ENCODE measurements around the gene BRD2.
"Not testable (repeated sequence)": the region's sequence is repeated elsewhere in the genome, so short reads cannot be mapped to it uniquely, and the experiment has no call there.

The BRD2 gene

DNA sequence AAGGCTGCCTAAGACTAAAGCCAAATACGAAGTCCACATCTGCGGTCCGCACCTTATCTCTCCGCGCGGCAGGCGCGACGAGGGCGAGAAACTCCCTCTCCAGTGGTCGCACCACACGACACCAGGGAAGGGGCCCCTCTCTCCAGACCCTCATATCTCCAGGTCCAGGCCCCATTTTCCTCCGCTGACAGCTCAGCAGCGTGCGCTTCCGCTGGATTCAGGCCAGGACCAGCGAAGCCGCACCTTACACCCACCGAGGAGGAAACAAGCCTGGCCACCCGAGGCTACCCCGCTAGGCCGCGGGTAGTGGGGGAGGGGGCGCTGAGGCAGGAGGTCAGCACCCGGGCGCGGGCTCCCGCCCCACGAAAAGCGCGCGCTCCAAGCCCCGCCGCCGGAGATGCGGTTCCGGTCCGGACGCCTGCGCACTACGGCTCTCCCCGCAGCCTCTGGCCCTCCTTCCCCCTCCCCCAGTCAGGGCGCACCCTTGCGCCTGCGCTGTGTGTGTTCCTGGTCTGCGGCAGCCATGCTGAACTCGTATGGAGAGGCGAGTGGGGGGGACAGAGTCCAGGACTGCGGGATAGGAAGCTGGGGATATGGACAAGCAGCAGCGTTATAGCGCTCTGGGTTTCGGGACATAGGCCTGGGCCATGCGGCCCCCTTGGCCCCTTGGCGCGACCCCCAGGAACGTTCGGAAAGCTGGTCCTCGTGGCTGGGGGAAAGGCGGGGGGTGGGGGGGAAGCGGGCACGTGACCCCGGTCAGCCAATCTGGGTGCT is at the start of gene BRD2:
Gene BRD2 (plus strand): TSS at position 502 of the 774 bp plus-strand sequence. CDS start 4,305 bp downstream, outside the sequence.
- peak; percentile 80 for DNase-seq (ENCODE audit: low spot score)

DNA sequence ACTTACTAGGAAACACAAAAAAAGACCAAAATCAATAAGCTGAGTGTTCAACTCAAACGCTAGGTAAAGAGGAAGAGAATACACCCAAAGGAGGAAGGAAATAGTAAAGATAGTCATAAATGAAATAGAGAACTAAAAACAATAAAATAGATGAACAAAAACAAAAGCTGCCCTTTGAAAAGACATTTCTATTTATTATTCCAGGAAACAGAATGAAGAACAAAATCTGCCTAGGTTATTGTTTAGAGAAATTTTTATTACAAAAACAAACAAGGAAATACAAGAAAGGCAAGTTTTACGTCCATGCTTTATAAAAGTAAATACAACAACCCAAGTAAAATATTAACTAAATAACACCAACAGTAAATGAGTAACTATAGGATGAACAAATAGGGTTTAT is 47.7 kb upstream of the BRD2 start:
- DNase-seq (ENCODE audit: low spot score) = no peak

DNA sequence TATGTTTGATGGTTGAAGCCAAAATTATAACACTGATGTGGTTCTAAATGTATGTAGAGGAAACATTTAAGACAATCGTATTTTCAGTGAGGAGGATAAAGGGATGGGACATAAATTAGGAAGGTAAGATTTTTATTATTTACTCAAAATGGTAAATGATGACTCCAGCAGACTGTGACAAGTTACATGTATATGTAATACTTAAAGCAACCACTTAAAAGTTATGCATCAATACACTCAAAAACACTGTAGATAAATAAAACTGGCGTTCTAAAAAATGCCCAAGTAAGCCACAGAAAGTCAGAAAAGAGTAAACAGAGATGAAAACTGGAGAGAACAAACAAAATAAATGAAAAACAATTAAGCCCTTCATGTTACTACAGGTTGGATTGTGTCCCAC is 46.3 kb upstream of the BRD2 start:
- DNase-seq (ENCODE audit: low spot score) = no peak

DNA sequence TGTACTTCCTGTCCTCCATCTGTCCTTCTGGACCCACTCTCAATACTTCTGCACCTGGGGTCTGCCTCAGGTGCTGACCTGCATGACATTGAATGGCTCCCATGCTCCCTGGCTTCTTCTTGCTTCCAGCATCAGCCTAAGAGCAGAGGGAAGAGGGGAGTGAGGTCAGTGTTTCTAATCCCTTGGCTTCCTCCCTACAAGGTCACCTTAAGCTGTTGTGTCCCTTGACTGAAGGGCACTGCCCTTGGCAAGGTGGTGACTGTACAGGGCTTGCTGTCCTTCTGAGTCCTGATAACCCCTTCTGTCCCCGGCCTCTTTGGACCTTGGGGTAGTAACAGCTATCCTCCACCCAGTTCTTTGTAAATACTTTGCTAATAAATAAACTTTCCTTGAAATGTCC is 37.2 kb upstream of the BRD2 start:
- no peak for DNase-seq (ENCODE audit: low spot score)

DNA sequence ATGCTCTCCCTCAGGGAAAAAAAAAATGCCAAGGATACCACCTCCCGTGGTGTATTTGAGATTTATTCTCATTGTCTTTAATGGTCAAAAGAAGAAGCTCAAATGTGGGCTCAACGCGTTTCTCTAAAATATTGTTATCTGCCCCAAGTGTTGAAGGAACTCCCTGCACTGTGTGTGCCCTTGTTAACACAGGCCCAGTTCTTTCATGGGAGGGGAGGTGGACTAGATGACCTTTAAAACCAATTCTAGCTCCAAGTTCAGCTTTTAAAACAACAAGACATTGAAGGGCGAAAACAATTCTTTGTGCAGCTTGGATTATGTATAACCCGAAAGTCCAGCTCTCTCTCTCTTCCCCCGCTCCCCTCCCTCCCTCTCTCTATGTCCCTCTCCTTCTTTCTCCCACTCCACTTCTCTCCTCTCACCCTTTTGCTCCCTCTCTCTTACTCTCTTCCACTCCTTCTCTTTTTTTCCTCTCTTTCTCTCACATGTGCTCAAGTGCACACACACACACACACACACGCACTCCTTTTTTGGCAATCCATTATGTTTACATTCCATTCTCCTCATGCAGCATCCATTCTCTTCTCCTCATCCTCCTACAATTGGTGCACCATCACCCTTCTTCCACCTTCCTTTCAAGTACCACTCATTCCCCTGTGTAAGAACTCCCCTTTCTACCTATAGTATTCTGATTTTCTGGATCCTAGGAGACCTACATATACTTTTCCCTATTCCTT is 36.1 kb upstream of the BRD2 start:
- DNase-seq (ENCODE audit: low spot score) = no peak

DNA sequence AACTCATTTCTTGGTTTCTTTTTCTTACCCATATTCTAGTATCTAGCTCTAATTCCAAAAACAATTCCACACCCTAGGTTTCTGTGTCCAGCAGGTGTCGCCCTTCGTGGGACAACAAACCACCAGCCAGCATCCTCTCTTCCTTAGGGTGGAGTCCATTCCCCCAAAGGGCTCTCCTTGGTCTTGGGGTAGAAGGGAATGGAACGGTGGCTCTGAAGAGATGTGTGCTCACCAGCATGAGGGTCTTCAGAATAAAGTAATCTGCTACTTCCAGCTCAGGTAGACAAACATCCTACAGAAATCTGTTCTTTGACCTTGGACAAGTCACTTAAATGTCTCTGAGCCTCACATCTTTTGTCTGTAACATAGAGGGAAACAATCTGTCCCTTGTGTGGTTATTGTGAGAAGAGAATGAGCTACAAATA is 34.7 kb upstream of the BRD2 start:
- peak; percentile 36 for DNase-seq (ENCODE audit: low spot score)

DNA sequence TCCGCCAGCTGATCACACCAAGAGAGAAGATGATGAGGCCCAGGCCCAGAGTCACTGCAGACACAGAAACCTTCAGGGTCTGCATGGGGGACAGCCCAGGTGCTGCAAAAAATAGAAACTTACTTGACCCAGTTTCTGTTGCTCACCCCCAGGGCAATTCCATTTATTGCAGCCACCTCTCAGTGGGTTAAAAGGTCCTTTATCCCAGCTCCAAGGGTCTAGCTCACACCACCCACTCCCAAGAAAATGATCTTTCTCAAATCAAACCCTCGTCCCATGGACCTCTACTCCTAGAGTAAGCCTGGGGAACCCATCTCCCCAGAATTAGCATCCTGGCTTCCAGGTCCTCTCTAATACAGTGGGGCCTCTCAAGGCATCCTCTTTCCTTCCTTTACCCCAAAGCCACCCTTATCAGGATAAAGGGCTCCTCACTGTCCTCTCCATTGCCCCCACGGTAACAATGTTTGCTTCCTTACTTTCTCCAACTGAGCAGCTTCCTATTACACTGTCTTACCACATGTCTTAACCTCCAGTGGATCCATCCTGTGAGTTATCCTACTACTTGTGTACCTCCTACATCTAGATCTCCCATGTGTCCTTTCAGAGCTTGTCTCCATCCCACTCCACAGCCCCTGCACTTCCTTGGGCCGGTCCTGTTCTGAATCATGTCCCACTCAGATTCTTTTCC is 32.7 kb upstream of the BRD2 start:
- no peak for DNase-seq (ENCODE audit: low spot score)

DNA sequence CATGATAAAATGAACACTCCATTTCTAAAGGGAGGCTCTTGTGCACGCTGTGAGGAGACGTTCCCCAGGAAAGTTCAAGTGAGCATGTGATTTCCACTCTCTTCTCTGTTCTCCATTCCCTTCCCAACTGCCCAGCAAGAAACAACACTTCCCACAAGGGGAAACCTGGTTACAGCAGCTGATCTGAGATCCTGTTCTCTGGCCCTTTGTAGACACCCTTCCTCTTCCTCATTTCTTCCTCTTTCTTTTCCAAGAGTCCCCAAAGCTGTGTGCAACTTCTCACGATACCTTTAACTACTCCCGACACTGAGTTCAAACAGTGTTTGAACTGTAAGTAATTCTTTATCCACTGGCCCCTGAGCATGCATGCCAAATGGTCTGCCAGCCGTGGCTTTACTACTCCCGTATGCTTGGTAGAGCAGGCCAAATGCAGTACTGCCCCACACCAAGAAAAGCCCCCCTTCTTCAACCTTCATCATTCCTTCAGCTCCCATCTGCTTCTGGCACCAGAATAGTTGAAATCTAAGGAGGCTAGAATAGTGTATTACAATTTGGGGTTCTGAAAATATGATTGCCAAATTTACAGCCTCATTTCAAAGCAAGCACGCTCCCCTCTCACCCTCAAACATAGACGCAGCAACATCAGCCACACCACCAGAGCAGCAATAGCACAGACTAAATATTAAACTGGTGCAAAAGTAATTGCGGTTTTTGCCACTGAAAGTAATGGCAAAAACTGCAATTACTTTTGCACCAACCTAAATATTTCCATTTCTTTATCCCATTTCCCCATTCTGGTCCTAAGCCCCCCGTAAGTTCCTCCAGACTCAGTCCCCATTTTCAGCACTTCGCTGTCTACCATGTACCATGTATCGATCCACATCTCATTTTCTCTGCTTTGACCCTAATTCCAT is 31.9 kb upstream of the BRD2 start:
- DNase-seq (ENCODE audit: low spot score) = no peak

DNA sequence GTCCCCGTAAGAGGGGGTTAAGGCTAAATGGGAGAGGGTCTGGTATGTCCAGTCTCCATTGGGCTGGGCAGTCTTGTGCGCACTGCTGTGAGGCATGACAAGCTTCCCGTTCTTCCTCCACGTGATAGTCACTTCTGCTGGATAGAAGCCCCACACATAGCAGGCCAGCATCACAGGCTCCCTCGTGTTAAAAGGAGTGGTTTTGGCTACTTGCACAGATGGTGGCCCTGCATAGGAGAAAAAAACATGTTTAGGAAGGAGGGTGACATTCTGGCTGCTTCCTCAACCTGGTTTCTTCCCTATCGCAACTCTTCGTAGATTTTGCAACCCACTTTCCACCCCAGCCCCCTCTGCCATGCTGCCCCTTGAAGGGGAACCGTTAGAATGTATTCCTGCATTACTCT is 31.2 kb upstream of the BRD2 start:
- DNase-seq (ENCODE audit: low spot score) = no peak

DNA sequence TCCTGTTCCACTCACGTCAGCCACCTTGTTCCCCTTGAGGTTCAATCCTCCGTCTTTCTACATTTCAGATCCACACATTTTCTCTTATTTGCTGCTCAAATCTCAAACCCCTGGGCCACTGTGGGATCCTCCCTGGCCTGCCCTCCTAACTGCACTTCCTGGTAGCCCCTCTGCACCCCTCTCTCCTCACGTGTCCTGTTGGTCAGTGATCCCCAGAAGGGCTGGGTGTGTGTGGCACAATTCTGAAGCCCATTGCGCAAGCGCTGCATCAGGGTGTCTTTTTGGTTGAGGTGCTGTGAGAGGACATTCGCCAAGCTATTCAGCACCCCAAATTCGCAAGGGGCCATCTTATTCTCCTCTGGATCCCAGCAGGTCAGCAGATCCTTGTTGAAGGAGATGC is 29.9 kb upstream of the BRD2 start:
- no peak for DNase-seq (ENCODE audit: low spot score)

DNA sequence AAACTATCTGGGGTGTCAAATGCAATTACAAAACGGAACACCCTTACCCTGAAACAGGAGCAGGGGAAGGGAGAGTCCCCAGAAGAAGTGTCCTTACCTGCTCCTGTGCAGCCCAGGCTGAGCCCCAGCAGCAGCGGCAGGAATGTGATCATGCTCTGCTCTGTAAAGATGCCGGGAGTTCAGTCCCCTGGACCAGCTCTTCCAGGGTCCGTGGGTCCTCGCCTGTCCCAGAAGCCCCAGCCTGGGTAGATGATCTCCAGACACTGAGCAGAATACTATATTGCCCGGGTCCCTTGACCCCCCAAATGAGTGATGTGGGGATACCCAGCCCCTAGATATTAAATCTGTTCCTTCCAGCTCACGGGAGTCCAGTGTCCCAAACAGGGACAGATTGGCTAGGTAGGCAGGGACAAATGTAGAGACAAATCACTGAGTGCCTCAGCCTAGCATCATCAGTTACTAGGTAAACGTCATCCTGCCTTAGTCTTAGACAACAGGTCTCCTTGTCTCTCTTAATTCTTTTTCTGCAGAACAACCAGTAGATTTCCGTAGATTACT is 27.7 kb upstream of the BRD2 start, which contains the start of gene HLA-DMB:
Gene HLA-DMB (minus strand): TSS at position 373 of the 558 bp plus-strand sequence. CDS start 221 bp downstream, at position 152.
- DNase-seq (ENCODE audit: low spot score) = peak; percentile 57

DNA sequence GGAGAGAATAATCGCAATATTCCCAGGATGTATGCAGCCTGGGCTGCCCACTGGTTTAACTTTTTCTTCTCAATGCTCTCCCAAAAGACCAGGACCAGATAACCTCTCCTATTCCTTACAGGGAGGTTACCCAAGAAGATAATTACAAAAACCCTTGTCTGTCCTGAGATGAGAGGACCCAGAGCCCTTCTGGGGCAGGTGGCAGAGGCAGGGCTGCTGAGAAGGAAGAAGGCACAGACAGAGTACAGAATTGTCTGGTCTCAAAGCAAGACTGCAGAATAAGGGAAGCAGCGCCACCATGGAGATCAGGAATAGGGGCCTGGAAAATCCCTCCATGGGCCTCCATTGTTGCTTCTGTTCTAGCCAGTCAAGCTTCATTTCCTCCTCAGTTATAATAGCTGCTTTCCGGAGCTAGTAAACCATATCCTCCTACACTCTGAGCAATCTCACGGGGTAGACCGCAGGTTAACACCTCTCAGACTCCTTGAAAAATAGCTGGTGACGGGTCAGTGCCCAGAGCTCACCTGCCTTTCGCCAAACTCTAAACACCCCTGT is 27.1 kb upstream of the BRD2 start:
- no peak for DNase-seq (ENCODE audit: low spot score)

DNA sequence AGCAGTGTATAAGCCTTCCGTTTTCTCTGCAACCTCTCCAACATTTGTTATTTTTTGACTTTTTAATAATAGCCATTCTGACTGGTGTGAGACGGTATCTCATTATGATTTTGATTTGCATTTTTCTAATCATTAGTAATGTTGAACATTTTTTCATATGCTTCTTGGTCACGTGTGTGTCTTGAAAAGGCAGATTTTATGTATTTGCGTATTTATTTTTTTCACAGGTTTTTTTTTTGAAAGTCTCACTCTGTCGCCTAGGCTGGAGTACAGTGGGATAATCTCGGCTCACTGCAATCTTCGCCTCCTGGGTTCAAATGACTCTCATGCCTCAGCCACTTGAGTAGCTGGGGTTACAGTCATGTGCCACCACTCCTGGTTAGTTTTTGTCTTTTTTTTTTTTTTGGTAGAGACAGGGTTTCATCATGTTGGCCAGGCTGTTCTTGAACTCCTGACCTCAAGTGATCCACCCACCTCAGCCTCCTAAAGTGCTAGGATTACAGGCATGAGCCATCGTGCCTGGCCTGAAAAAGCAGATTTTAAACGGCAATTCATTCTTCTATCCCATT is 25.8 kb upstream of the BRD2 start:
- DNase-seq (ENCODE audit: low spot score) = not testable (repeated sequence)

DNA sequence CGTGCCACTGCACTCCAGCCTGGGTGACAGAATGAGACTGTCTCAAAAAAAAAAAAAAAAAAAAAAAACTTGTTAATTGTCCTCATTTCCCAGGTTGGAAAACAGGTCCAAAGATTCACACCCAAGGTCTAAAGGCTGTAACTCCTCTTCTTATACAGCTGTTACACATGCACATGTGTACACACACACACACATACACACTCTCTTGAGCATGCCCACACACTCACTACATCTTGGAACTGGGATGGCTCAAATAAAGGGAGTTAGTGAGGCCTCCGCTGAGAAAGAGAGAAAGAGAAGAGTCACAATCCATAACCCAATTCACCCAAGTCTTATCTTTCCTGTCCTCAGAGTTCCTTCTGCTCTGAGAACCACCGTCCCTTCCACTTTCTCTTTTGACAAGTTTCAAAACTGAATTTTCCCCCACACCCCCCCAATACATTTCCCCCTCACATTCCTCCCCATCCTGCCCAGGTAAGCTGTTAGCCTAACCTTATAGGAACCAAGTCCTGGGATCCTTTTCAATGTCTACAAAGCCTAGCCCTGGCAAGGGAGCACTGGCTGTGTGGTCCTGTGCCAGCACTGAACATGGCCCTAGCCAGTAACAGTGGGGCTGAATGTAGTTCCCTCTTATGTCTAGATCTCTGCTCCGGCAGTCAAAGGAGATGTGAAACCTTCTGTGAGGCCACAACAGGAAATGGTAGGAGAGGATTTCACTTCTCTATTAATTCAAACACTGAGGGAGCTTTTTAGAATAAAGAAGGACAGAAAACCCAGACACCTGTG is 24.3 kb upstream of the BRD2 start:
- no peak for DNase-seq (ENCODE audit: low spot score)

DNA sequence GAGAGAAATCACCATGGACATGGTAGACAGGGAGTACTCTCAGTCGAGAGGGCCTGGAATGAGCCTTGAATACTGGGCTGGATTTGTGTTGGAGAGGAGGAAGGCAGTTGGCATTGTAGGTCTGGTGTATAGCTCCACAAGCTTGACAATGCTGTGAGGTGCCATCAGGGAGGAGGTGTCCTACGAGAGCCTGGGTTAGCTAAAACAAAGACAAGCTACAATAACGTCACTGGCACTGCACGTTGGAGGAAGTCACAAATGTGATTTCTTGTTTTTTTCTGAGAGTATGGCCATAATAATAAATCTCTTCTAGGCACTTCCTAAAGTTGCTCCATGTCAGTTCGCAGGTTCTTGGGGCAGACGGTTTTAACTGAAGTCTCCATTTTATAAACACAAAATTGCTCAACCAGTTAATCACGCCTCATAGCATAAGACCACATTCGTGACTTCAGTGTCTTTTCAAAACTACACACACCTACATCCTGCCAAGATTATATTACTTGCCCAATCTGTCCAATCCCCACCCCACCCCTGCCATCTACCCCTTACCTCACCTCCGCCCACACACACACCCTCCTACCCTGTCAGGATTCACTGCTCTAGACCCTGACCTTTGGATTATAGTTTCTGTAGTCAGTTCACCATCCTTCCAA is 23.2 kb upstream of the BRD2 start:
- DNase-seq (ENCODE audit: low spot score) = no peak

DNA sequence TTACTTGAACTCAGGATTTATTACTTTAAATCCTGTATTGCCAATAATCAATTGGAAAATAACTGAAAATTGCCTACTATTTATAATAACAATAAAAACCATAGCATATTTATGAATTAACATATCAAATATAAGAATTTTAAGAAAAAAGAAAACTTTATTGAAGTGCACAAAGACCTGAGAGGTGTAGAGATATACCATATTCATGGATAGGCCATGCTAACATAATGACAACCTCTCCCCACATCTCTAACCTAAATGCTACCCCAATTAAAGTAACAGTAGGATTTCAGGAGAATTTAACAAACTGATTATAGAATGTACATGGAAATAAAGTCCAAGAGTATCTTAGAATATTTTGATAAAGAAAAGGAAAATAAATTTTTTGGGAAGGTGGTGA is 22.4 kb upstream of the BRD2 start:
- no peak for DNase-seq (ENCODE audit: low spot score)

DNA sequence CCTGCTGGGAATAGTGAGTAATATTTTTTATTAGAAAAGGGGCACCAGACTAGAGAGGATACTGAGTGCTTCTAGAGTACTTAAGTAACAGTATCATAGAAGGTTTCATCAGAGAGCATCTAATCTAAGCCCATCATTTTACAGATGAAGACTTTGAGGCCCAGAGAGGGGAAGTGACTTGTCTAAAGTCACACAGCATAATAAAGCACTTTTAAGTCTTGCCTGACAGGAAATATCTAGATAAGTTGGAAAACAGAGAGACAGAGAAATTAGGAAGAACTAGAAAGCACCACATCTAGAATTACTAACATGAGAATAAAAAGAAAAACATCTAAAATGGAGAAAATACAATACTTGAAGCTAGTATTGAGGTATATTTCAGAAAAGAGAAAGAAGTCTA is 21.5 kb upstream of the BRD2 start:
- no peak for DNase-seq (ENCODE audit: low spot score)

DNA sequence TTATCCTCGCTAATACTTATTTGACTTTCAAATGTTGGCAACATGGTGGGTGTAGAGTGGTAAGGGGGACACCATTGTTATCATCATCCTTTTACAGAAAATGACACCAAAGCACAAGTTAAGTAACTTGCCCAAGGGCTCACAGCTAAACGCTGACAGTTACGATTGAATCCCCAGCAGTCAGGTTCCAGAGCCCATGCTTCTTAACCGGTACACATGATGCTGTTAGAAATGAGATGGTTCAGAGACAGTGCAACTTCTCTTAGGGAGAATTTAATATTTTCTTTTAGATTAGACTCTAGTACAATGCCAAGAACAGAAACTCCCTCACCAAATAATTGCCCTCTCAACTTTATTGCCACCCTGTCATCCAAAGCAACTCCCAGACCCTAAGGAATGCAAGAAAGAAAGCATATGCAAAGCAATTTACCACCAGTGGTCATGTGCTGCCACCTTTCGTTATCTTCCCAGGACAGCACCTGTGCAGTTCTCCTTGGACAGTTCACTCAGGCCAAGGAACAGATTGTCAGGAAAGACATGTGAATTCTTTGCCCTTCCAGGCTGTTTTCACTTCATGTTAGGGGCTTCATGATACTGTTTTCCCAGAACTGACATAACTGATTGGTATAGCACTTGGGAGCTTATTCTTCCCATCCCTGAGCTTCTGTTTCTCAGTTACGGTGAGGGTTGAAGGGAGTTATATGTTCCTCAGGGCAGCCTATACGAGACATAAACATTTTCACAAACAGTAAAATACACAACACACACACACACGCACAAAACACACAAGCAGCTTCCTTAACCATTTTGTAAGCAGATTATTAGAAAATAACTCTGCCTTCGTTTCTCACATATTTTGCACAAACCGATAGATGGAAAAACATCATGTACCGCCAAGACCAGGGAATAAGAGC is 20.6 kb upstream of the BRD2 start:
- no peak for DNase-seq (ENCODE audit: low spot score)
